ENCODE data around the gene WLS.
"Not testable (repeated sequence)": the region's sequence is repeated elsewhere in the genome, so short reads cannot be mapped to it uniquely, and the experiment has no call there.

DNA sequence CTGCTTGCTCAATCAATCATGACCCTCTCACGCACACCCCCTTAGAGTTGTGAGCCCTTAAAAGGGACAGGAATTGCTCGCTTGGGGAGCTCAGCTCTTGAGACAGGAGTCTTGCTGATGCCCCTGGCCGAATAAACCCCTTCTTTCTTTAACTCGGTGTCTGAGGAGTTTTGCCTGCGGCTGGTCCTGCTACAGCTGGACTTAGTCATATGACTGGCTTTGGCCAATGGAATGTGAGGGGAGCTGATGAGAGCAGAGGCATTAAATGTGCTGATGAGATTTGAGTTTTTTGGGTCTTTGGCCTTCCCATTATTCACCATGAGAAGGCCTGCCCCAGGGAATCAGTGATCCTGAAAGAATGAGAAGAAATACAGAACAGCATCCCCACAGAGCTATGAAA lies 24.5 kb upstream of the WLS start:
- not testable (repeated sequence) for TF ChIP-seq POLR2A (IDR thresholded peaks at IDR 0.05; ENCODE audit: low read length); GATA1 (IDR thresholded peaks at IDR 0.05; ENCODE audit: low read depth, low read length)
